ENCODE data around the gene PTHLH. TPM values are rescaled to one million over a fixed set of nuclear protein-coding genes. Genes with fewer than 3 reads are reported as not detected.

The PTHLH gene
- total RNA-seq, 6 experiments from 2014 or later: 0.59 to 1.3 (median 1.0) TPM

GRCh38 chr12:27915536-27915935, 57.0 kb downstream of the PTHLH start:
- Mint-ChIP-seq H3K27ac (no peak overlapping the region), H3K4me1 (ENCODE audit: low read depth) (no peaks in the 10 kb centered on the region), H3K27me3 (ENCODE audit: insufficient read depth) (peaks cover 2% of the 10 kb centered on the region; the same call in 1 of the 2 replicates), H3K36me3 (ENCODE audit: low read depth) (no peaks in the 10 kb centered on the region), H3K9me3 (no peaks in the 10 kb centered on the region), H3K4me3 (no peak overlapping the region)
- no peak for TF ChIP-seq CTCF (IDR thresholded peaks at IDR 0.05)
- DNase-seq: no peak

GRCh38 chr12:27915021-27915420, 57.5 kb downstream of the PTHLH start:
- Mint-ChIP-seq H3K4me3 (no peak overlapping the region), H3K36me3 (ENCODE audit: low read depth) (no peaks in the 10 kb centered on the region), H3K9me3 (no peaks in the 10 kb centered on the region), H3K4me1 (ENCODE audit: low read depth) (no peaks in the 10 kb centered on the region), H3K27ac (no peak overlapping the region), H3K27me3 (ENCODE audit: insufficient read depth) (peaks cover 2% of the 10 kb centered on the region; the same call in 1 of the 2 replicates)
- DNase-seq: no peak
- no peak for TF ChIP-seq CTCF (IDR thresholded peaks at IDR 0.05)

- no peaks in the 10 kb centered on the region for H3K4me1 Mint-ChIP-seq (ENCODE audit: low read depth)
- H3K36me3 Mint-ChIP-seq (ENCODE audit: low read depth): no peaks in the 10 kb centered on the region
- no peaks in the 10 kb centered on the region for H3K9me3 Mint-ChIP-seq
- no peak for DNase-seq
- H3K27ac Mint-ChIP-seq: no peak overlapping the region
- no peak for TF ChIP-seq CTCF (IDR thresholded peaks at IDR 0.05)
- H3K4me3 Mint-ChIP-seq: no peak overlapping the region
- no peaks in the 10 kb centered on the region for H3K27me3 Mint-ChIP-seq (ENCODE audit: insufficient read depth)
Measured at GRCh38 chr12:27913999-27914614, 58.4 kb downstream of the PTHLH start.

- Mint-ChIP-seq H3K4me3 (no peak overlapping the region), H3K9me3 (no peaks in the 10 kb centered on the region), H3K4me1 (ENCODE audit: low read depth) (peaks cover 25% of the 10 kb centered on the region), H3K27ac (no peak overlapping the region), H3K27me3 (ENCODE audit: insufficient read depth) (no peaks in the 10 kb centered on the region; the same call in 1 of the 2 replicates), H3K36me3 (ENCODE audit: low read depth) (no peaks in the 10 kb centered on the region)
- no peak for DNase-seq
- no peak for TF ChIP-seq CTCF (IDR thresholded peaks at IDR 0.05)
Measured at GRCh38 chr12:27911397-27911796, 61.1 kb downstream of the PTHLH start.

Other genes starting within 250 kb of the PTHLH start
- 10 to 100 TPM; 17.6 to 24.7 (median 19.3) TPM for gene KLHL42, start 192.5 kb downstream of the PTHLH start, total RNA-seq (2021; fragmentation: NEBNext Ultra II Directional; extraction: Animal tissue kit (Norgen Biotek cat#: 25700))
- gene MANSC4, start 192.5 kb downstream of the PTHLH start, total RNA-seq (2021; fragmentation: NEBNext Ultra II Directional; extraction: Animal tissue kit (Norgen Biotek cat#: 25700)): not detected
- gene CCDC91, start 217.7 kb upstream of the PTHLH start, total RNA-seq (2021; fragmentation: NEBNext Ultra II Directional; extraction: Animal tissue kit (Norgen Biotek cat#: 25700)): 10 to 100 TPM; 14.7 to 17.3 (median 16.7) TPM